HEK293 (cell line): ENCODE measurements around the gene TTLL7.

Source experiments
- EGR2 ChIP-seq: fragments of 450-650 bp; formaldehyde crosslinking; IDR thresholded peaks from 2 replicates; pipeline ENCODE4 v1.5.1; 2016; ENCODE audit warnings: low read depth, missing biosample characterization, missing genetic modification characterization
- HIC1 ChIP-seq: fragments of 450-650 bp; formaldehyde crosslinking; IDR thresholded peaks from 2 replicates; pipeline ENCODE4 v1.5.1; 2016; ENCODE audit warnings: missing biosample characterization, missing genetic modification characterization
- KLF10 ChIP-seq: fragments of 450-650 bp; IDR thresholded peaks from 2 replicates; pipeline ENCODE4 v1.5.1; 2018; ENCODE audit warnings: missing biosample characterization, mild to moderate bottlenecking, missing genetic modification characterization
- OVOL3 ChIP-seq: fragments of 450-650 bp; formaldehyde crosslinking; IDR thresholded peaks from 2 replicates; pipeline ENCODE4 v1.5.1; 2016; ENCODE audit warnings: missing biosample characterization, missing genetic modification characterization
- PRDM2 ChIP-seq: fragments of 450-650 bp; formaldehyde crosslinking; IDR thresholded peaks from 2 replicates; pipeline ENCODE4 v1.5.1; 2016; ENCODE audit warnings: missing biosample characterization, missing genetic modification characterization, borderline replicate concordance
- SP3 ChIP-seq: fragments of 450-650 bp; formaldehyde crosslinking; IDR thresholded peaks from 2 replicates; pipeline ENCODE4 v1.5.1; 2016; ENCODE audit warnings: missing biosample characterization, missing genetic modification characterization
- TCF7L2 ChIP-seq: IDR thresholded peaks from 2 replicates; pipeline ENCODE4 v1.6.1; 2011; ENCODE audit warnings: low read depth, mild to moderate bottlenecking, inconsistent platforms, low read length, moderate library complexity, borderline replicate concordance
- ZBTB48 ChIP-seq: fragments of 450-650 bp; formaldehyde crosslinking; IDR thresholded peaks from 2 replicates; pipeline ENCODE4 v1.5.1; 2016; ENCODE audit warnings: missing biosample characterization, missing genetic modification characterization
- ZBTB49 ChIP-seq: fragments of 450-650 bp; formaldehyde crosslinking; IDR thresholded peaks from 2 replicates; pipeline ENCODE4 v1.5.1; 2016; ENCODE audit warnings: missing biosample characterization, missing genetic modification characterization, low read depth
- ZNF214 ChIP-seq: fragments of 450-650 bp; formaldehyde crosslinking; IDR thresholded peaks from 2 replicates; pipeline ENCODE4 v1.5.1; 2017; ENCODE audit warnings: missing biosample characterization, mild to moderate bottlenecking, missing genetic modification characterization, borderline replicate concordance
- ZNF335 ChIP-seq: fragments of 450-650 bp; formaldehyde crosslinking; conservative IDR thresholded peaks from 2 replicates; pipeline ENCODE4 v1.5.1; 2016; ENCODE audit warnings: missing biosample characterization, missing genetic modification characterization
- ZNF394 ChIP-seq: fragments of 450-650 bp; formaldehyde crosslinking; IDR thresholded peaks from 2 replicates; pipeline ENCODE4 v1.5.1; 2016; ENCODE audit warnings: missing biosample characterization, missing genetic modification characterization, mild to moderate bottlenecking, moderate library complexity, borderline replicate concordance
- ZNF398 ChIP-seq: fragments of 450-650 bp; formaldehyde crosslinking; IDR thresholded peaks from 2 replicates; pipeline ENCODE4 v1.5.1; 2017; ENCODE audit warnings: missing biosample characterization, missing genetic modification characterization
- ZNF449 ChIP-seq: fragments of 450-650 bp; formaldehyde crosslinking; IDR thresholded peaks from 2 replicates; pipeline ENCODE4 v1.5.1; 2017; ENCODE audit warnings: missing biosample characterization, mild to moderate bottlenecking, missing genetic modification characterization, moderate library complexity
- ZNF501 ChIP-seq: fragments of 450-650 bp; formaldehyde crosslinking; IDR thresholded peaks from 2 replicates; pipeline ENCODE4 v1.5.1; 2016; ENCODE audit warnings: missing biosample characterization, missing genetic modification characterization
- ZNF549 ChIP-seq: fragments of 450-650 bp; IDR thresholded peaks from 2 replicates; pipeline ENCODE4 v1.5.1; 2018; ENCODE audit warnings: missing biosample characterization, missing genetic modification characterization, mild to moderate bottlenecking, inconsistent platforms, moderate library complexity
- ZNF560 ChIP-seq: fragments of 450-650 bp; formaldehyde crosslinking; IDR thresholded peaks from 2 replicates; pipeline ENCODE4 v1.5.1; 2017; ENCODE audit warnings: missing biosample characterization, missing genetic modification characterization, borderline replicate concordance
- ZNF623 ChIP-seq: fragments of 450-650 bp; formaldehyde crosslinking; IDR thresholded peaks from 2 replicates; pipeline ENCODE4 v1.5.1; 2016; ENCODE audit warnings: missing biosample characterization, missing genetic modification characterization
- ZNF629 ChIP-seq: fragments of 450-650 bp; formaldehyde crosslinking; IDR thresholded peaks from 2 replicates; pipeline ENCODE4 v1.5.1; 2017; ENCODE audit warnings: missing biosample characterization, missing genetic modification characterization
- ZNF704 ChIP-seq: fragments of 450-650 bp; formaldehyde crosslinking; IDR thresholded peaks from 2 replicates; pipeline ENCODE4 v1.5.1; 2016; ENCODE audit warnings: missing biosample characterization, missing genetic modification characterization
- ZNF777 ChIP-seq: fragments of 450-650 bp; formaldehyde crosslinking; IDR thresholded peaks from 2 replicates; pipeline ENCODE4 v1.5.1; 2017; ENCODE audit warnings: missing biosample characterization, missing genetic modification characterization, borderline replicate concordance
- ZXDB ChIP-seq: fragments of 450-650 bp; formaldehyde crosslinking; IDR thresholded peaks from 2 replicates; pipeline ENCODE4 v1.5.1; 2016; ENCODE audit warnings: missing biosample characterization, missing genetic modification characterization

The TTLL7 gene

GRCh38 chr1:83998498-83999315 is at the start of gene TTLL7 (continued):
- peak; percentile 44 for TF ChIP-seq ZNF398
- TF ChIP-seq ZNF777 (tag by site-specific recombination) = peak; percentile 99
- peak; percentile 80 for TF ChIP-seq ZNF394 (tag by site-specific recombination)
- TF ChIP-seq PRDM2 = no peak
- peak; percentile 36 for TF ChIP-seq ZNF335 (tag by site-specific recombination)
- TF ChIP-seq EGR2 (tag by site-specific recombination) = peak; percentile 69
- TF ChIP-seq KLF10 (tag by site-specific recombination) = peak; percentile 58; the same call in 1 of the 2 replicates
- TF ChIP-seq ZNF449 (tag by site-specific recombination) = peak; percentile 85; the same call in 1 of the 2 replicates
- TF ChIP-seq TCF7L2 = no peak
- peak; percentile 50; the same call in 1 of the 2 replicates for TF ChIP-seq SP3 (tag by site-specific recombination)
- TF ChIP-seq ZNF560 = no peak
- no peak for TF ChIP-seq OVOL3 (tag by site-specific recombination)
- peak; percentile 78 for TF ChIP-seq HIC1 (tag by site-specific recombination)
- TF ChIP-seq ZBTB48 (tag by site-specific recombination) = 0 out of 2 replicates have a peak, but pooled peaks have one; percentile 33
- TF ChIP-seq ZNF623 (tag by site-specific recombination) = no peak
- TF ChIP-seq ZNF629 (tag by site-specific recombination) = peak; percentile 67; the same call in 1 of the 2 replicates
- TF ChIP-seq ZNF501 (tag by site-specific recombination) = peak; percentile 97
- no peak for TF ChIP-seq ZNF704 (tag by site-specific recombination)
- no peak for TF ChIP-seq ZNF549 (tag by site-specific recombination)
- peak; percentile 80 for TF ChIP-seq ZXDB (tag by site-specific recombination)
- TF ChIP-seq ZBTB49 (tag by site-specific recombination) = no peak
- TF ChIP-seq ZNF214 (tag by site-specific recombination) = no peak
